SK-N-SH treated with all-trans-retinoic acid at 6 μM for 48 hours (cell line): ENCODE measurements around the gene AFTPH.

Experiments used
- ATAC-seq: fragments of 200-7000 bp; cut with Tn5 transposase; 3 replicates; pipeline ENCODE4 v1.9.1; 2020; ENCODE audit warnings: mild to moderate bottlenecking, moderate library complexity
- ARNTL ChIP-seq: fragments of 450-650 bp; formaldehyde crosslinking; IDR thresholded peaks from 2 replicates; pipeline ENCODE4 v1.5.0; 2020; ENCODE audit warnings: low read depth, mild to moderate bottlenecking, moderate library complexity, borderline replicate concordance
- BACH2 ChIP-seq: fragments of 250-450 bp; sonication (Bioruptor Pico); IDR thresholded peaks from 2 replicates; pipeline ENCODE4 v1.9.0; 2021; ENCODE audit warnings: mild to moderate bottlenecking, borderline replicate concordance
- CREB5 ChIP-seq: fragments of 250-450 bp; sonication (Bioruptor Pico); IDR thresholded peaks from 2 replicates; pipeline ENCODE4 v1.5.1; 2020; ENCODE audit warnings: low read depth, mild to moderate bottlenecking, moderate library complexity
- CSRNP3 ChIP-seq: fragments of 250-450 bp; sonication (Bioruptor Pico); IDR thresholded peaks from 2 replicates; pipeline ENCODE4 v1.5.1; 2021; ENCODE audit warnings: mild to moderate bottlenecking, moderate library complexity
- ESRRG ChIP-seq: fragments of 250-450 bp; sonication (Bioruptor Pico); IDR thresholded peaks from 2 replicates; pipeline ENCODE4 v1.6.1; 2021; ENCODE audit warnings: mild to moderate bottlenecking
- GLIS3 ChIP-seq: fragments of 250-450 bp; sonication (Bioruptor Pico); IDR thresholded peaks from 2 replicates; pipeline ENCODE4 v1.5.0; 2020; ENCODE audit warnings: mild to moderate bottlenecking, moderate library complexity
- OSR1 ChIP-seq: fragments of 250-450 bp; sonication (Bioruptor Pico); IDR thresholded peaks from 2 replicates; pipeline ENCODE4 v1.8.0; 2022; ENCODE audit warnings: moderate library complexity, mild to moderate bottlenecking, inconsistent platforms
- PATZ1 ChIP-seq: fragments of 250-450 bp; sonication (Bioruptor Pico); IDR thresholded peaks from 2 replicates; pipeline ENCODE4 v1.8.0; 2020; ENCODE audit warnings: mild to moderate bottlenecking, moderate library complexity, borderline replicate concordance
- POU6F1 ChIP-seq: fragments of 250-450 bp; sonication (Bioruptor Pico); IDR thresholded peaks from 2 replicates; pipeline ENCODE4 v1.8.0; 2021; ENCODE audit warnings: low read depth, mild to moderate bottlenecking, moderate library complexity, borderline replicate concordance
- PPARA ChIP-seq: fragments of 250-450 bp; sonication (Bioruptor Pico); IDR thresholded peaks from 2 replicates; pipeline ENCODE4 v1.5.0; 2020; ENCODE audit warnings: mild to moderate bottlenecking, borderline replicate concordance
- RARB ChIP-seq: fragments of 250-450 bp; sonication (Bioruptor Pico); IDR thresholded peaks from 2 replicates; pipeline ENCODE4 v1.8.0; 2021; ENCODE audit warnings: mild to moderate bottlenecking, moderate library complexity
- SNAI2 ChIP-seq: fragments of 250-450 bp; sonication (Bioruptor Pico); IDR thresholded peaks from 2 replicates; pipeline ENCODE4 v1.5.0; 2020; ENCODE audit warnings: mild to moderate bottlenecking, moderate library complexity
- TCF4 ChIP-seq: fragments of 250-450 bp; sonication (Bioruptor Pico); IDR thresholded peaks from 2 replicates; pipeline ENCODE4 v1.8.0; 2021; ENCODE audit warnings: mild to moderate bottlenecking, moderate library complexity, borderline replicate concordance
- TOX ChIP-seq: fragments of 250-450 bp; sonication (Bioruptor Pico); IDR thresholded peaks from 2 replicates; pipeline ENCODE4 v1.8.0; 2021; ENCODE audit warnings: mild to moderate bottlenecking, moderate library complexity, borderline replicate concordance
- TSHZ2 ChIP-seq: fragments of 250-450 bp; sonication (Bioruptor Pico); IDR thresholded peaks from 2 replicates; pipeline ENCODE4 v1.5.0; 2020; ENCODE audit warnings: mild to moderate bottlenecking, moderate library complexity
- ZC3H10 ChIP-seq: fragments of 250-450 bp; sonication (Bioruptor Pico); IDR thresholded peaks from 2 replicates; pipeline ENCODE4 v1.5.1; 2021; ENCODE audit warnings: mild to moderate bottlenecking, moderate library complexity
- ZFP3 ChIP-seq: fragments of 250-450 bp; sonication (Bioruptor Pico); IDR thresholded peaks from 2 replicates; pipeline ENCODE4 v1.5.0; 2020; ENCODE audit warnings: mild to moderate bottlenecking, moderate library complexity
- ZNF565 ChIP-seq: fragments of 450-650 bp; formaldehyde crosslinking; conservative IDR thresholded peaks from 2 replicates; pipeline ENCODE4 v1.5.0; 2020; ENCODE audit warnings: low read depth, mild to moderate bottlenecking, moderate library complexity
- ZNF70 ChIP-seq: fragments of 450-650 bp; formaldehyde crosslinking; IDR thresholded peaks from 2 replicates; pipeline ENCODE4 v1.5.0; 2020; ENCODE audit warnings: mild to moderate bottlenecking, moderate library complexity
- ZNF8 ChIP-seq: fragments of 450-650 bp; formaldehyde crosslinking; IDR thresholded peaks from 2 replicates; pipeline ENCODE4 v1.5.0; 2020; ENCODE audit warnings: mild to moderate bottlenecking, moderate library complexity

AFTPH gene

GRCh38 chr2:64554117-64554516, 30.0 kb downstream of the AFTPH start:
- TF ChIP-seq TSHZ2 (CRISPR knock-in tag), result no peak
- TF ChIP-seq ZNF70 (CRISPR knock-in tag), result no peak
- TF ChIP-seq ZNF565 (CRISPR knock-in tag), result no peak
- no peak for TF ChIP-seq CREB5 (CRISPR knock-in tag)
- TF ChIP-seq SNAI2 (CRISPR knock-in tag), result no peak
- TF ChIP-seq POU6F1 (CRISPR knock-in tag), result no peak
- TF ChIP-seq ESRRG (CRISPR knock-in tag), result no peak
- no peak for TF ChIP-seq ZC3H10 (CRISPR knock-in tag)
- no peak for TF ChIP-seq PATZ1 (CRISPR knock-in tag)
- TF ChIP-seq OSR1 (CRISPR knock-in tag), result no peak
- ATAC-seq, result no peak

- ATAC-seq, result no peak
- TF ChIP-seq ARNTL (CRISPR knock-in tag), result no peak
- TF ChIP-seq SNAI2 (CRISPR knock-in tag), result no peak
- TF ChIP-seq RARB, result no peak
- TF ChIP-seq, all 23 proteins: peak for 0
Observed at GRCh38 chr2:64558445-64559081, 34.4 kb downstream of the AFTPH start.

GRCh38 chr2:64562148-64562784, 38.1 kb downstream of the AFTPH start:
- ATAC-seq, result peak; percentile 63
- TF ChIP-seq SNAI2 (CRISPR knock-in tag), result no peak
- TF ChIP-seq ZNF8 (CRISPR knock-in tag), result no peak
- TF ChIP-seq OSR1 (CRISPR knock-in tag), result no peak
- TF ChIP-seq TCF4, result no peak
- TF ChIP-seq ZFP3 (CRISPR knock-in tag), result no peak
- no peak for TF ChIP-seq CSRNP3 (CRISPR knock-in tag)
- no peak for TF ChIP-seq GLIS3
- TF ChIP-seq PATZ1 (CRISPR knock-in tag), result no peak
- no peak for TF ChIP-seq ZNF565 (CRISPR knock-in tag)
- no peak for TF ChIP-seq TOX (CRISPR knock-in tag)
- no peak for TF ChIP-seq ZNF70 (CRISPR knock-in tag)
- no peak for TF ChIP-seq ESRRG (CRISPR knock-in tag)
- no peak for TF ChIP-seq BACH2
- no peak for TF ChIP-seq RARB
- TF ChIP-seq TSHZ2 (CRISPR knock-in tag), result no peak
- no peak for TF ChIP-seq PPARA
